Colonic mucosa (tissue), 4 donors: ENCODE measurements around the gene AFAP1L2. TPM values are rescaled to one million over a fixed set of nuclear protein-coding genes. Genes with fewer than 3 reads are reported as not detected.

Experiments
- DNase-seq: peaks from one replicate; pipeline ENCODE4 v3.0.0-alpha.2; 2020
- H3K27ac ChIP-seq: fragments of 200-600 bp; one replicate; pipeline ENCODE4 v1.8.0; 2021
- H3K27me3 ChIP-seq: fragments of 200-600 bp; one replicate; pipeline ENCODE4 v1.8.0; 2021
- H3K36me3 ChIP-seq: fragments of 200-600 bp; one replicate; pipeline ENCODE4 v1.8.0; 2021
- H3K4me1 ChIP-seq: fragments of 200-600 bp; one replicate; pipeline ENCODE4 v1.8.0; 2021; ENCODE audit warnings: mild to moderate bottlenecking
- H3K4me3 ChIP-seq: fragments of 200-600 bp; one replicate; pipeline ENCODE4 v1.8.0; 2021
- H3K9ac ChIP-seq, 2 donors: one replicate each; pipeline ENCODE4 v1.7.0; 2013; ENCODE audit warnings: control low read depth in 2 of 2, low read depth in 2 of 2, low read length in 2 of 2
- H3K9me3 ChIP-seq: fragments of 200-600 bp; one replicate; pipeline ENCODE4 v1.8.0; 2021
- CTCF ChIP-seq: fragments of 200-600 bp; IDR thresholded peaks from one replicate; pipeline ENCODE4 v1.8.0; 2022; ENCODE audit warnings: antibody characterized with exemption, mild to moderate bottlenecking
- intact Hi-C: fragments of 100-400 bp; cut with DNase I; formaldehyde crosslinking; loops from one replicate; pipeline ENCODE4 v1.14.1; 2022
- total RNA-seq, 2 donors: library from RNA; stranded (reverse); fragmentation: NEBNext Ultra II Directional in 1 of 2; extraction: Animal tissue kit (Norgen Biotek cat#: 25700) in 1 of 2; gene quantifications; one replicate each; pipeline ENCODE4 v1.2.1, GENCODE V29; 2021
- donor health status: healthy.
- donor health status: DM: no; HTN: no; CAD: no.
- donor health status: DM: no; HTN: no; CAD: no.

AFAP1L2 gene
- total RNA-seq, 2 donors from 2014 or later: 7.9 to 13.7 TPM

- H3K9me3 ChIP-seq: no peaks in the 10 kb centered on the region
- no peak overlapping the region for H3K9ac ChIP-seq
- no peak for DNase-seq
- H3K4me1 ChIP-seq: no peaks in the 10 kb centered on the region
- TF ChIP-seq CTCF: no peak
- no peak overlapping the region for H3K4me3 ChIP-seq
- no peaks in the 10 kb centered on the region for H3K36me3 ChIP-seq
- H3K27me3 ChIP-seq: no peaks in the 10 kb centered on the region
- intact Hi-C loops: no loop called here
- no peak overlapping the region for H3K27ac ChIP-seq
Observed at GRCh38 chr10:114319406-114320248, 84.7 kb downstream of the AFAP1L2 start.

GRCh38 chr10:114316744-114317143 is 87.6 kb downstream of the AFAP1L2 start:
- no peak for TF ChIP-seq CTCF
- intact Hi-C loops: no loop called here
- DNase-seq: no peak

DNA sequence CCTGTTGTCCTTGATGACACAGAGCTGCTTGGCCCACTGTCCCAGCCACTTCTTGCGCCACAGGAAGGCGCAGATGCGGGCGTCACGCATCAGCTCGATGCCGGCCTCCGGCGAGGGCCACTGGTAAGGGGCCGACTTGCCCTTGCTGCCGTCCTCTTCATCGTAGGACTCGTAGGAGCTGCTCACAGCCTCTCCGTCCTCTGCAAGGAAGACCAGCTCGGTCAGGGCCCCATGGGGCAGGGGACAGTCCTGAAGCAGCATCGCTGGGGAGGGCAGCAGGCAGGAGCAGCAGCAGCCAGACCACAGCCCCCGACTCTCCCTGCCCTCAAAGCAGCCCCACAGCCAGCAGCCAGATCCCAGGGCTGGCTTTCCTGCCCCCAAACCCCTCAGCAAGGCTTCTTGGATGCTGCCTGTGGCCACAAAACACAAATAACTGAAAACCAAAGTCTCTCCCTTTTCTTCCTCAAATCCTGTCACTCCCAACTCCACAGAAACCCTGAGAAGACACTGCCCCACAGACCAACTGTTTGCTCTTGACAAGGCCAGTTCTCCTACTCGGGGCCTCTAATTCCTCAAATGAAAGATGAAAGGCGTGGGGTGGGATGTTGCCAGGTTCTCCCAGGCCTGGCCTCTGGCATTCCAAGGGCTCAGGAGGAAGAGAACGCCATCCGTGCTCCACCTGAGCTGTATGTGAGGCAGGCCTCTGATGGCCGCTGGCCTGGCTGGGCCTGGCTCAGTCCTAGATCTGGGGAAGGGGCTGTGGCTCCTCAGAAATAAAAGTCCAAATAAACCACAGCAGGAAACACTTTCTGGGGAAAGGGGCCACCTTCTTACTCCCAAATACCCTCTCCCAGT is 88.5 kb downstream of the AFAP1L2 start:
- no peak for TF ChIP-seq CTCF
- Histone ChIP-seq H3K9me3 (no peaks in the 10 kb centered on the region), H3K27ac (no peak overlapping the region), H3K36me3 (no peaks in the 10 kb centered on the region), H3K27me3 (no peaks in the 10 kb centered on the region), H3K4me1 (no peaks in the 10 kb centered on the region), H3K4me3 (no peak overlapping the region), H3K9ac (no peak overlapping the region)
- intact Hi-C loops: no loop called here
- no peak for DNase-seq

More at GRCh38 chr10:114316744-114317143, 87.6 kb downstream of the AFAP1L2 start:
- Histone ChIP-seq H3K27ac (no peak overlapping the region), H3K9ac (no peak overlapping the region), H3K36me3 (no peaks in the 10 kb centered on the region), H3K4me1 (no peaks in the 10 kb centered on the region), H3K4me3 (no peak overlapping the region), H3K27me3 (no peaks in the 10 kb centered on the region), H3K9me3 (no peaks in the 10 kb centered on the region)

- no peak overlapping the region for H3K9ac ChIP-seq
- no peak overlapping the region for H3K27ac ChIP-seq
- intact Hi-C loops: no loop called here
- no peak for DNase-seq
- H3K4me3 ChIP-seq: no peak overlapping the region
- H3K27me3 ChIP-seq: no peaks in the 10 kb centered on the region
- H3K36me3 ChIP-seq: no peaks in the 10 kb centered on the region
- TF ChIP-seq CTCF: no peak
- H3K4me1 ChIP-seq: no peaks in the 10 kb centered on the region
- no peaks in the 10 kb centered on the region for H3K9me3 ChIP-seq
Observed at GRCh38 chr10:114313866-114314265, 90.4 kb downstream of the AFAP1L2 start.

DNA sequence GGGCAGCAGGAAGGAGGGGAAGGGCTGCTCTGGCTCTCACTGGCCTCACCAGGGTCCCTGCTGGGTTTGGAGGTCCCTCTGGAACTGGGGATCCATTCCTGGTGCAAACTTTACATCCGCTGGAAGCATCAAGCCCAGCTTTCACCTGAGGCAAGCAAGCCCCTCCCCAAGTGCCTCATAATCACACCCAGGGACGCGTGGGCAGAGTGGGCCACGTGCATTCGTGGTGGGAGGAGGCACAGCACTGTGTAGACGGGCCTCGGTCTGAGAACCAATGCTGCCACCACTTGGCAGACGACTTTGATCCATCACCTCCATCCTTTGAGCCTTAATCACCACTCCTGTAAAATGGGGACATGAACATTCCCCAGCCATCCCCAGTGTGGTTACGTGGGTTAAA is 91.2 kb downstream of the AFAP1L2 start:
- Histone ChIP-seq H3K4me3 (no peak overlapping the region), H3K27me3 (no peaks in the 10 kb centered on the region), H3K36me3 (no peaks in the 10 kb centered on the region), H3K27ac (no peak overlapping the region), H3K4me1 (no peaks in the 10 kb centered on the region), H3K9ac (no peak overlapping the region), H3K9me3 (no peaks in the 10 kb centered on the region)
- intact Hi-C loops: no loop called here
- TF ChIP-seq CTCF: no peak
- DNase-seq: no peak
